Endothelial cell (in vitro differentiated cells): ENCODE results near the gene APOC1. TPM values are rescaled to one million over a fixed set of nuclear protein-coding genes. Genes with fewer than 3 reads are reported as not detected.

Source experiments
- DNase-seq: peaks from one replicate; pipeline ENCODE4 v3.0.0; 2021; ENCODE audit warnings: low spot score
- H3K27ac Mint-ChIP-seq: one replicate; pipeline ENCODE4 v1.8.0; 2021; ENCODE audit warnings: mixed read lengths, inconsistent platforms; ENCODE audit not compliant: unreplicated experiment
- H3K27me3 Mint-ChIP-seq: one replicate; pipeline ENCODE4 v1.8.0; 2021; ENCODE audit warnings: mild to moderate bottlenecking, moderate library complexity, mixed read lengths, inconsistent platforms; ENCODE audit not compliant: unreplicated experiment
- H3K36me3 Mint-ChIP-seq: one replicate; pipeline ENCODE4 v1.8.0; 2021; ENCODE audit warnings: mild to moderate bottlenecking, low read depth, mixed read lengths, inconsistent platforms; ENCODE audit not compliant: unreplicated experiment
- H3K4me1 Mint-ChIP-seq: one replicate; pipeline ENCODE4 v1.8.0; 2021; ENCODE audit warnings: mild to moderate bottlenecking, mixed read lengths, inconsistent platforms; ENCODE audit not compliant: unreplicated experiment
- H3K4me3 Mint-ChIP-seq: one replicate; pipeline ENCODE4 v1.8.0; 2021; ENCODE audit warnings: mild to moderate bottlenecking, mixed read lengths, inconsistent platforms; ENCODE audit not compliant: unreplicated experiment
- H3K9me3 Mint-ChIP-seq: one replicate; pipeline ENCODE4 v1.8.0; 2021; ENCODE audit warnings: mixed read lengths, inconsistent platforms; ENCODE audit not compliant: unreplicated experiment
- CTCF ChIP-seq: fragments of 200-600 bp; sonication (generic); IDR thresholded peaks from one replicate; pipeline ENCODE4 v1.5.0; 2021; ENCODE audit warnings: antibody characterized with exemption; ENCODE audit not compliant: unreplicated experiment
- total RNA-seq: library from RNA; stranded (reverse); fragmentation: NEBNext Ultra II Directional; extraction: Animal tissue kit (Norgen Biotek cat#: 25700); gene quantifications from one replicate; pipeline ENCODE4 v1.2.1, GENCODE V29; 2021; ENCODE audit not compliant: unreplicated experiment

Gene APOC1
- total RNA-seq, 1 donor from 2014 or later: 44.8 TPM

GRCh38 chr19:44871809-44872208, 42.6 kb upstream of the APOC1 start:
- no peak for DNase-seq
- peak overlapping the region; percentile 76 for H3K4me3 Mint-ChIP-seq
- no peaks in the 10 kb centered on the region for H3K9me3 Mint-ChIP-seq
- peaks cover 27% of the 10 kb centered on the region for H3K27me3 Mint-ChIP-seq
- peaks cover 60% of the 10 kb centered on the region for H3K4me1 Mint-ChIP-seq
- peaks cover 66% of the 10 kb centered on the region for H3K36me3 Mint-ChIP-seq
- no peak for TF ChIP-seq CTCF
- H3K27ac Mint-ChIP-seq: peak overlapping the region; percentile 87

GRCh38 chr19:44872661-44873060, 41.7 kb upstream of the APOC1 start:
- Mint-ChIP-seq H3K27ac (peak overlapping the region; percentile 75), H3K9me3 (no peaks in the 10 kb centered on the region), H3K4me1 (peaks cover 58% of the 10 kb centered on the region), H3K27me3 (peaks cover 24% of the 10 kb centered on the region), H3K4me3 (peak overlapping the region; percentile 76), H3K36me3 (peaks cover 63% of the 10 kb centered on the region)
- TF ChIP-seq CTCF: no peak
- no peak for DNase-seq

GRCh38 chr19:44874317-44874716, 40.1 kb upstream of the APOC1 start:
- H3K4me3 Mint-ChIP-seq: peak overlapping the region; percentile 74
- no peak overlapping the region for H3K27ac Mint-ChIP-seq
- peaks cover 60% of the 10 kb centered on the region for H3K4me1 Mint-ChIP-seq
- no peak for DNase-seq
- peaks cover 61% of the 10 kb centered on the region for H3K36me3 Mint-ChIP-seq
- H3K9me3 Mint-ChIP-seq: no peaks in the 10 kb centered on the region
- no peak for TF ChIP-seq CTCF
- H3K27me3 Mint-ChIP-seq: peaks cover 30% of the 10 kb centered on the region

GRCh38 chr19:44875666-44876451, 38.5 kb upstream of the APOC1 start:
- Mint-ChIP-seq H3K27me3 (peaks cover 26% of the 10 kb centered on the region), H3K9me3 (no peaks in the 10 kb centered on the region), H3K36me3 (peaks cover 58% of the 10 kb centered on the region), H3K4me3 (peak overlapping the region; percentile 56), H3K27ac (peak overlapping the region; percentile 83), H3K4me1 (peaks cover 55% of the 10 kb centered on the region)
- no peak for TF ChIP-seq CTCF
- no peak for DNase-seq

GRCh38 chr19:44876930-44877535, 37.4 kb upstream of the APOC1 start:
- Mint-ChIP-seq H3K4me1 (peaks cover 48% of the 10 kb centered on the region), H3K27me3 (peaks cover 30% of the 10 kb centered on the region), H3K27ac (peak overlapping the region; percentile 48), H3K4me3 (peak overlapping the region; percentile 11), H3K9me3 (no peaks in the 10 kb centered on the region), H3K36me3 (peaks cover 61% of the 10 kb centered on the region)
- DNase-seq: no peak
- TF ChIP-seq CTCF: no peak
